Right lobe of liver (tissue), 6 donors: ENCODE data around the gene ARID4A. TPM values are rescaled to one million over a fixed set of nuclear protein-coding genes. Genes with fewer than 3 reads are reported as not detected.

Experiments used
- ATAC-seq, 4 donors: fragments of 200-7000 bp; cut with Tn5 transposase; one replicate each; pipeline ENCODE4 v1.9.1; 2020; ENCODE audit warnings: mild to moderate bottlenecking in 4 of 4, moderate library complexity in 4 of 4
- DNase-seq, 3 donors: peaks; one replicate each; pipeline ENCODE4 v3.0.0-alpha.2; 2020
- H3K27ac ChIP-seq, 3 donors: fragments of 200-600 bp; one replicate each; pipeline ENCODE4 v1.8.0; 2022
- H3K27me3 ChIP-seq, 2 donors: fragments of 200-600 bp; one replicate each; pipeline ENCODE4 v1.8.0; 2022
- H3K36me3 ChIP-seq, 4 donors: fragments of 200-600 bp; sonication (generic) in 1 of 4; one replicate each; pipeline versions ENCODE4 v1.5.1 to v1.8.0; 2017 to 2022; ENCODE audit warnings: control low read depth in 1 of 4
- H3K4me1 ChIP-seq, 4 donors: fragments of 200-600 bp; sonication (generic) in 1 of 4; one replicate each; pipeline versions ENCODE4 v1.5.1 to v1.8.0; 2017 to 2022; ENCODE audit warnings: control low read depth in 1 of 4
- H3K4me3 ChIP-seq, 3 donors: fragments of 200-600 bp; one replicate each; pipeline ENCODE4 v1.8.0; 2022
- H3K9me3 ChIP-seq, 4 donors: fragments of 200-600 bp; sonication (generic) in 1 of 4; one replicate each; pipeline versions ENCODE4 v1.5.1 to v1.8.0; 2017 to 2022; ENCODE audit warnings: control low read depth in 1 of 4
- POLR2A ChIP-seq: fragments of 450-650 bp; IDR thresholded peaks from one replicate; pipeline ENCODE4 v1.6.1; 2017; ENCODE audit warnings: antibody characterized with exemption, mild to moderate bottlenecking
- WGBS: methylation state at CpG from one replicate; pipeline ENCODE4 v1.1.6; 2018; ENCODE audit warnings: low coverage, low lambda C conversion rate; ENCODE audit not compliant: insufficient coverage; ENCODE audit errors: missing lambda C conversion rate; 5-methylcytosine and 5-hydroxymethylcytosine counted together
- intact Hi-C, 2 donors: fragments of 100-400 bp; cut with DNase I; formaldehyde crosslinking; loops; one replicate each; pipeline versions ENCODE4 v1.11.2 to v1.14.1; 2022
- total RNA-seq, 6 experiments: library from RNA; depleted of rRNA in 2 of 6; stranded (reverse); fragments of >200 nt in 2 of 6; fragmentation: NEBNext Ultra II Directional in 3 of 6; extraction: Animal tissue kit (Norgen Biotek cat#: 25700) in 3 of 6; gene quantifications; one replicate each; pipeline versions ENCODE4 v1.1.0 to v1.2.4, GENCODE V29; 2016 to 2023
- TF ChIP-seq, protein P1 (sequence below), 4 donors: fragments of 200-600 bp in 3 of 4; fragments of 450-650 bp in 1 of 4; IDR thresholded peaks; one replicate each; pipeline versions ENCODE4 v1.5.1 to v1.8.0; 2016 to 2022; ENCODE audit warnings: antibody characterized with exemption in 4 of 4, mild to moderate bottlenecking in 2 of 4
- donor health status: DM: no; HTN: yes; CAD: no.
- donor health status: DM: no; HTN: no; CAD: no.
- donor health status: DM: no; HTN: no; CAD: no.
- donor health status: DM: no; HTN: yes; CAD: no.
- donor health status: DM: no; HTN: yes; CAD: no.

The ARID4A gene
- total RNA-seq, 6 experiments from 2014 or later = 7.6 to 22.1 (median 15.7) TPM

DNA sequence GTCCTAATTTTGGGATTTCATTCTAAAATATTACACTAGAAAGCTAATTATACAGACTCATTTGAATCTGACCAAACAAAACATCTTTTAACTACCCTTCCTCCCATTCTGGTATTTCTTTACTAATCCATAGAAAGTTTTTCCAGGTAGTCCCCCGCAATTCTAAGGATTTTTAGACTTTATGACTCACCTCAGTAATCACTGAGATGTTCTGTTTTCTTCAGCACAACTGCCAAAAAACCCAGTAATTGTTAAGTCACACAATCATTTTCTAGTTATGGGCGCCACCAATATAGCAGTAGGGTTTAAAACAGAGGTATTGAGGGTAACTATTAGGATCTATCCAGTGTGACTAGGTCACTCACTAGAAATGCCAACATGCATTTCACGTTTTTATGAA lies 1.6 kb upstream of the ARID4A start:
- Histone ChIP-seq H3K27ac (peak overlapping the region; percentile 96 to 97 (median 97)), H3K27me3 (no peaks in the 10 kb centered on the region), H3K4me3 (peak overlapping the region; percentile 72 to 78 (median 77)), H3K36me3 (peaks cover 0 to 25% (median 6%) of the 10 kb centered on the region in 4 donors), H3K9me3 (no peaks in the 10 kb centered on the region), H3K4me1 (peaks cover 0 to 48% (median 5%) of the 10 kb centered on the region in 4 donors)
- no peak for TF ChIP-seq POLR2A
- TF ChIP-seq, protein P1, sequence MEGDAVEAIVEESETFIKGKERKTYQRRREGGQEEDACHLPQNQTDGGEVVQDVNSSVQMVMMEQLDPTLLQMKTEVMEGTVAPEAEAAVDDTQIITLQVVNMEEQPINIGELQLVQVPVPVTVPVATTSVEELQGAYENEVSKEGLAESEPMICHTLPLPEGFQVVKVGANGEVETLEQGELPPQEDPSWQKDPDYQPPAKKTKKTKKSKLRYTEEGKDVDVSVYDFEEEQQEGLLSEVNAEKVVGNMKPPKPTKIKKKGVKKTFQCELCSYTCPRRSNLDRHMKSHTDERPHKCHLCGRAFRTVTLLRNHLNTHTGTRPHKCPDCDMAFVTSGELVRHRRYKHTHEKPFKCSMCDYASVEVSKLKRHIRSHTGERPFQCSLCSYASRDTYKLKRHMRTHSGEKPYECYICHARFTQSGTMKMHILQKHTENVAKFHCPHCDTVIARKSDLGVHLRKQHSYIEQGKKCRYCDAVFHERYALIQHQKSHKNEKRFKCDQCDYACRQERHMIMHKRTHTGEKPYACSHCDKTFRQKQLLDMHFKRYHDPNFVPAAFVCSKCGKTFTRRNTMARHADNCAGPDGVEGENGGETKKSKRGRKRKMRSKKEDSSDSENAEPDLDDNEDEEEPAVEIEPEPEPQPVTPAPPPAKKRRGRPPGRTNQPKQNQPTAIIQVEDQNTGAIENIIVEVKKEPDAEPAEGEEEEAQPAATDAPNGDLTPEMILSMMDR (IDR thresholded peaks at IDR 0.05) = no peak
- intact Hi-C loops = no loop called here
- ATAC-seq (no peak), DNase-seq (no peak)
- 1% methylated on average over 3 of the region's 3 CpGs for WGBS

DNA sequence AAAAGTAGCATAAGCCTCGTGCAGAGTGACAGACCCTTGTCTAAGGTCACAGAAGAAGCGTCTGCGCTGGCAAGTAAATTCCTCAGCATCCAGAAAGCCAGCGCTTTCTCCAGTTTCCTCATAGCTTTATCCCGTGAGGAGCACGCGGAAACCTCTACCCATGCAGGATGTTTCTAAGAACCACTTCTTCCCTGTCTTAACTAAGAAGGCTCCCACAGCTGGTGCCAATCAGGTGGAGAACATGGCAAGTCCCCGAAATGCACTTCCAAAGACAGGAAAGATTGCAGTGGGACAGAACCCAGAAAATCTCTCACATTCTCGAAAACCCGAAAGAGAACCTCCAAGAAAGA lies 968 bp upstream of the ARID4A start:
- Histone ChIP-seq H3K27ac (peak overlapping the region; percentile 96 to 97 (median 97)), H3K27me3 (no peaks in the 10 kb centered on the region), H3K36me3 (peaks cover 0 to 24% (median 6%) of the 10 kb centered on the region in 4 donors), H3K4me1 (peaks cover 0 to 45% (median 6%) of the 10 kb centered on the region in 4 donors), H3K9me3 (no peaks in the 10 kb centered on the region), H3K4me3 (peak overlapping the region; percentile 72 to 78 (median 77))
- ATAC-seq = peak in 1 of 4 donors; percentile 0
- no peak for TF ChIP-seq POLR2A
- TF ChIP-seq, protein P1 (IDR thresholded peaks at IDR 0.05) = no peak
- intact Hi-C loops = no loop called here
- DNase-seq = no peak
- WGBS = 0% methylated on average over 10 of the region's 10 CpGs

DNA sequence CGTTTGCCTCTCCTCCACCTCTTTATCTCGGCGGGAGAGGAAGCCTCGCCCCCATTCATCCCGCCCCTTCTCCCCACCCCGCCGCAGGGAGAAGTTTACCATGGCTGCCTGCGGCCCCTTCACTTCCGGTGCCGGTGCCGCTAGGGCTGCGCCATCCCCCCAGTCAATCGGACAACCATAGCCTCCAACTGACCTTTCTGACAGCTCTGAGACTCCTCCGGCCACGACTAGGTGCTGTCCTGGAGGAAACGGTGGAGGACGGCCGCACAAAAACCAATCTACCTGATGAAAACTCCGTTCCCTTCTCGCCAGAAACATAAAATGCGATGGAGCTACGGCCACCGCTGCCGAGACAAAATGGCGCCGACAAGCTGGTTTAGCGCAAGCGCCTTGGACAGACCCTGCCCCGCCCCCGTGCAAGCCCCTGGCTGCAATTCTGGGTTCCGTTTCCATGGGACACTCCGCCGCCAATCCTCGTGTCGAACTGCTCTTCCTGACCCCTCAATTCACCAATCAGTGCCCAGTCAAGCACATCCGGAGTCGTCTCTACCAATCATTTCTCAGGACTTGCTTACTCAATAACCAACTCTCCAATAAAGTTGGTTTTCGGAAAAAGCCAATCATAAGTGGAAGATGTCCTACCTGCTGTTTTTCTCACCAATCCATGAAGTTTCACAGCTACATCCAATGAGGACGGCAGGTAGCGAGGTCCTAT lies 436 bp upstream of the ARID4A start:
- 1% methylated on average over 28 of the region's 40 CpGs for WGBS
- Histone ChIP-seq H3K36me3 (peaks cover 0 to 22% (median 6%) of the 10 kb centered on the region in 4 donors), H3K4me1 (peaks cover 0 to 41% (median 6%) of the 10 kb centered on the region in 4 donors), H3K9me3 (no peaks in the 10 kb centered on the region), H3K27ac (peak overlapping the region; percentile 96 to 97 (median 97)), H3K27me3 (no peaks in the 10 kb centered on the region), H3K4me3 (peak overlapping the region; percentile 96 to 97 (median 97))
- ATAC-seq = peak; percentile 84 to 93 (median 88)
- peak; percentile 81 for TF ChIP-seq POLR2A
- TF ChIP-seq, protein P1 (IDR thresholded peaks at IDR 0.05) = no peak
- intact Hi-C loops = no loop called here
- peak; percentile 98 to 99 (median 99) for DNase-seq

DNA sequence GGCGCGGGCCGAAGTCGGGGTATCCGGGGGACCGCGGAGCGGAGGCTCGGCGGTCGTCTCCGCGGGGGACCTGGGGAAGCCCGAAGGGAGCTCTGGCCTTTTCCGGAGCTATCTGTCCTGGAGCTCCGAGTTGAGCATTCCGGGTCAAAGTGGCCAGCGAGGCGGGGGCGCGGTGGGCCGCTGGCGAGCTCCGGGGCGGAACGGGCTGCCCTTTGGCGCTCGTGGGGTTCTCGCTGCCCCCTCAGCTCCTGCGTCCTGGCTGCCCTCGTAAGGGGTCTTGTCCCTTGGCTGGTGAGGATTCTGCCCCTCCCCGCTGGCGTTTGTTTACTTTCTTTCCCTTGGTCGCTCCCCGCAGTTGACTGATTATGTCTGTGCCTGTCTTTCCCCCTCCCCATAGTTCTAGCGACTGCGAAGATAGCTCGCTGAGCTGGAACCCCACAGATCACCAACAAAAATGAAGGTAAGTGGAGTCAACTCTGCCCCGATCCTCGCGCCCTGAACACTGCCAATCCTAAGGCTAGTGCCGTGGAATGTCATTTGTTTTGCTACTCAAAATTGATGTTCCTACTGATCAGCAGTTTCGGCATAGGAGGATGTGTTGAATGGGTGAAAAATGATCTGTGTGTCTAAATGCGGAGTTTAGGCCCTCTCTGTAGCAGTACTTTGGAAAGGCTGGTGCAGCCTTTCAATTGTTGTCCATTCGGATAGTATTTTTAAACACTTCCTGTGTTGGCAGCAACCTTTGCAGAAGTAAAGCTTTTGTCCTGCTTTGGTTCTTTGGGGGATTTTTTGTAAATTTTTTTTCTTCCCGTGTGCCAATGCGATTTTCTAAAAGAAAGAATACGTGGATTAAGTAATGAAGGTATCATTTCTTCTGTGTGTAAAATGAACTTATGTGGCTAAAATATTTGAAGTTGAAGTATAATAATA lies 1.3 kb downstream of the ARID4A start:
- peaks cover 0 to 37% (median 4%) of the 10 kb centered on the region in 4 donors for H3K4me1 ChIP-seq
- H3K9me3 ChIP-seq = no peaks in the 10 kb centered on the region
- H3K27ac ChIP-seq = peak overlapping the region; percentile 94 to 96 (median 94)
- under 1% methylated on average over 25 of the region's 48 CpGs for WGBS
- H3K36me3 ChIP-seq = peaks cover 0 to 24% (median 3%) of the 10 kb centered on the region in 4 donors
- ATAC-seq = no peak
- peak in 1 of 3 donors; percentile 54 for DNase-seq
- intact Hi-C loops = no loop called here
- H3K27me3 ChIP-seq = no peaks in the 10 kb centered on the region
- H3K4me3 ChIP-seq = peak overlapping the region; percentile 96 to 97 (median 97)
- TF ChIP-seq, protein P1 (IDR thresholded peaks at IDR 0.05) = no peak
- no peak for TF ChIP-seq POLR2A
